ENCODE results near the gene SLC28A3. TPM values are rescaled to one million over a fixed set of nuclear protein-coding genes. Genes with fewer than 3 reads are reported as not detected.
A peak's percentile ranks its signal among the peaks of the same experiment; 100 is the strongest.

SLC28A3 gene
- total RNA-seq, 2 experiments from 2014 or later: 0.23 to 0.31 TPM

DNA sequence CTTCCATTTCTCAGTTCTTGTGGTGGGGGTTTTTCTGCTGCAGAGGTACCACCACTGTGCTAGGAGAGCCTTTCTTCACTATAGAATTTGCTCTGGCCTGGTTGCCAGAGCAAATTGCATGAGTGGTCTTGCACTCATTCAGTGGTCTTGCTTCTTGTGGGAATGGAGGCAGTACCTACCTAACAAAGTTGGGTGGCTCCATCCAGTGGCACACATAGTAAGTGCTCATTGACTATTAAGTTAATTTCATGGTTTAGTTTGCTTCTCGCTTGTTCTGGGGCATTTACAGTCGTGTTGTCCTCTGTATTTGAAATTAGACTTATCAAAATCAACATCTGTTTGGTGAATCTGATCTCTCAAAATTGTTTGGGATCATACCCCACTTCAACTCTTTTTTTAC, 23.0 kb downstream of the SLC28A3 start:
- ATAC-seq (no peak), DNase-seq (peak; percentile 41)
- no peak overlapping the region for H3K4me3 Mint-ChIP-seq
- ChIA-PET CTCF (interaction anchor here (0.7 to 3.4 kb wide), 3 partner anchors 57 to 145 kb away, joined by 3 to 37 read pairs (median 10); no protein-coding TSS in a partner anchor), POLR2A (no interaction called here)
- no peaks in the 10 kb centered on the region for H3K9me3 Mint-ChIP-seq
- H3K4me1 Mint-ChIP-seq (ENCODE audit: low read depth): peaks cover 9% of the 10 kb centered on the region
- H3K27me3 Mint-ChIP-seq: peaks cover 5% of the 10 kb centered on the region
- no peak overlapping the region for H3K27ac Mint-ChIP-seq
- intact Hi-C loops (cut with micrococcal nuclease): loop anchor here (10.0 kb wide), 1 partner anchor 53 kb away; no protein-coding TSS in a partner anchor
- H3K36me3 Mint-ChIP-seq (ENCODE audit: low read depth): no peaks in the 10 kb centered on the region
- TF ChIP-seq, protein P1, sequence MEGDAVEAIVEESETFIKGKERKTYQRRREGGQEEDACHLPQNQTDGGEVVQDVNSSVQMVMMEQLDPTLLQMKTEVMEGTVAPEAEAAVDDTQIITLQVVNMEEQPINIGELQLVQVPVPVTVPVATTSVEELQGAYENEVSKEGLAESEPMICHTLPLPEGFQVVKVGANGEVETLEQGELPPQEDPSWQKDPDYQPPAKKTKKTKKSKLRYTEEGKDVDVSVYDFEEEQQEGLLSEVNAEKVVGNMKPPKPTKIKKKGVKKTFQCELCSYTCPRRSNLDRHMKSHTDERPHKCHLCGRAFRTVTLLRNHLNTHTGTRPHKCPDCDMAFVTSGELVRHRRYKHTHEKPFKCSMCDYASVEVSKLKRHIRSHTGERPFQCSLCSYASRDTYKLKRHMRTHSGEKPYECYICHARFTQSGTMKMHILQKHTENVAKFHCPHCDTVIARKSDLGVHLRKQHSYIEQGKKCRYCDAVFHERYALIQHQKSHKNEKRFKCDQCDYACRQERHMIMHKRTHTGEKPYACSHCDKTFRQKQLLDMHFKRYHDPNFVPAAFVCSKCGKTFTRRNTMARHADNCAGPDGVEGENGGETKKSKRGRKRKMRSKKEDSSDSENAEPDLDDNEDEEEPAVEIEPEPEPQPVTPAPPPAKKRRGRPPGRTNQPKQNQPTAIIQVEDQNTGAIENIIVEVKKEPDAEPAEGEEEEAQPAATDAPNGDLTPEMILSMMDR (IDR thresholded peaks at IDR 0.05): peak; percentile 42

DNA sequence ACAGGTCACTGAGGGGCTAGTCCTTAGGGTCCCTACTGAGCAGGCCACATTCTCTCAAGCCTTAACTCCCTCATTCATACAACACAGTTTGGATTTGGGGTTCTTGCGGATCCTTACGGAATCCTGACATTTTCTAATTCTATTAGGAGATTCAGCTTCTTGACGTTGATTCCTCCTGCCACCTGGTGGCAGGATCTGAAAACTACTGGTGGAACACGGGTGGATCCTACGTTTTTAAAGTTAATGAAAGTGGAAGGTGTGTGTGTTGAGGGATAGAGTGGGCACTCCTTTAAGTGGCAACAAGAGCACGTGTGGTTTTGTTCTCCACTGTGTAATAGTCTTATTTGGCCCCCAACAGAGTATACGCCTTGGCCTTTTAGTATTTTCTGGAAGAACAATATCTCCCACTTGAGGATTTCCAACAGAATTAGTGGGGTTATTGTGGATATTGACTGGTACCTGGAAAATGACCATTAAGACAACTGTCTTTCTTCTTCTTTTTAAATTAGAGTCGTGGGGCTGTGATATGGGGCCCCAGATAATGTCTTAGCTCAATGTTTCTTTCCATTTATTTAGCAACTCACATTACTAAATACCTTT, 25.2 kb downstream of the SLC28A3 start:
- POLR2A ChIA-PET: no interaction called here
- ATAC-seq (peak; percentile 70), DNase-seq (peak; percentile 72)
- no peak overlapping the region for H3K27ac Mint-ChIP-seq
- no peak overlapping the region for H3K4me3 Mint-ChIP-seq
- intact Hi-C loops (cut with micrococcal nuclease): loop anchor here (2.0 to 10.0 kb wide), 2 partner anchors 51 to 379 kb away; no protein-coding TSS in a partner anchor
- no peaks in the 10 kb centered on the region for H3K9me3 Mint-ChIP-seq
- H3K36me3 Mint-ChIP-seq (ENCODE audit: low read depth): no peaks in the 10 kb centered on the region
- H3K27me3 Mint-ChIP-seq: peaks cover 5% of the 10 kb centered on the region
- CTCF ChIA-PET: interaction anchor here (0.6 to 3.6 kb wide), 23 partner anchors 9 to 378 kb away, joined by 3 to 37 read pairs (median 4); partner anchors contain the start of gene SLC28A3
- TF ChIP-seq, protein P1 (IDR thresholded peaks at IDR 0.05): peak; percentile 89
- H3K4me1 Mint-ChIP-seq (ENCODE audit: low read depth): peaks cover 9% of the 10 kb centered on the region

DNA sequence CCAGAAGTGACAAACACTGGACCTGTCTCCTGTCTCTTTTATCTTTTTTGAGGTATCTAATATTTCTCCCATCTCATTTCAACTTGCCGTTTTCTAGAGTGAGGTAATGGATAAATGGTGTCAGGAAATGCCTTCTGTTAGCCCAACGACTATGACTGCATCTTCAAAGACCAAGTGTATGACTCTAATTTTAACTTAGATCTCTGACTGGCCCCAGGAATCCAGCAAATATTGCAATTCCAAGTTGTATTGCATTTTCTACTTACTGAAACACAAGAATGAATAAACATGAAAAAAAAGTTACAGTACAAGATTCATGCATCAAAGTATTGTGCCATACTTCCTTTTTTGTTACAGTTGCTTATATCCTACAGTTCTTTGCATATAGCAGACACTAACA, 26.3 kb downstream of the SLC28A3 start:
- Mint-ChIP-seq H3K4me3 (no peak overlapping the region), H3K4me1 (ENCODE audit: low read depth) (peaks cover 9% of the 10 kb centered on the region), H3K27me3 (peaks cover 3% of the 10 kb centered on the region), H3K9me3 (no peaks in the 10 kb centered on the region), H3K36me3 (ENCODE audit: low read depth) (no peaks in the 10 kb centered on the region), H3K27ac (no peak overlapping the region)
- DNase-seq (no peak), ATAC-seq (no peak)
- ChIA-PET CTCF (interaction anchor here (0.9 to 3.6 kb wide), 8 partner anchors 9 to 142 kb away, joined by 3 to 37 read pairs (median 5); no protein-coding TSS in a partner anchor), POLR2A (no interaction called here)
- TF ChIP-seq, protein P1 (IDR thresholded peaks at IDR 0.05): no peak
- intact Hi-C loops (cut with micrococcal nuclease): loop anchor here (2.0 to 10.0 kb wide), 2 partner anchors 50 to 378 kb away; no protein-coding TSS in a partner anchor

DNA sequence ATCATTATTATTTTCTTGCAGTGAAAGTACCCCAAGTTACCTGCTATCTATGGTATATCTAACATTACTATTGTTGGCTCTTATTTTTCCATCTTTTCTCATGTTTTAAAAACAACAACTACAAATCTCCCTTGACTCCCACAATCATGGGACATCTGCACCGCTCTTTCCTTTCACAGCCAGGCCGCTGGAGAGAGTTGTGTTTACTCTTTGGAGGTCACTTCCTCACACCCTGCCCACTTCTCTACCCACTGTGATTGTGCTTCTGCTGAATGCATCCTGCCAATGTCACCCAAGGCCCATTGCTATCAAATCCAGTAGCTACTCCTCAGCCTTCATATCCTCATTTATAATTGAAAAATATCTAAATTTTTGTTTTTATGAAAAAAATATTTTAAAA, 29.7 kb downstream of the SLC28A3 start:
- POLR2A ChIA-PET: interaction anchor here (1.2 kb wide), 1 partner anchor 14 kb away, joined by 3 read pairs; no protein-coding TSS in a partner anchor
- DNase-seq: no peak
- Mint-ChIP-seq H3K27me3 (peaks cover 3% of the 10 kb centered on the region), H3K36me3 (ENCODE audit: low read depth) (no peaks in the 10 kb centered on the region), H3K4me1 (ENCODE audit: low read depth) (peaks cover 9% of the 10 kb centered on the region), H3K27ac (no peak overlapping the region), H3K9me3 (no peaks in the 10 kb centered on the region), H3K4me3 (no peak overlapping the region)
- CTCF ChIA-PET: interaction anchor here (1.4 to 3.1 kb wide), 3 partner anchors 50 to 373 kb away, joined by 4 to 18 read pairs (median 5); no protein-coding TSS in a partner anchor
- TF ChIP-seq, protein P1 (IDR thresholded peaks at IDR 0.05): no peak
- intact Hi-C loops (cut with micrococcal nuclease): loop anchor here (10.0 kb wide), 1 partner anchor 46 kb away; no protein-coding TSS in a partner anchor
- ATAC-seq: no peak

Data from activated CD8-positive, alpha-beta T cell treated with anti-CD3 and anti-CD28 coated beads for 36 hours (primary cell).